Nephron progenitor cell (in vitro differentiated cells): ENCODE data around the gene ANK2.

Source experiments
- DNase-seq: peaks from one replicate; pipeline ENCODE4 v3.0.0; 2021
- H3K27ac Mint-ChIP-seq: 2 replicates; pipeline ENCODE4 v1.8.0; 2021; ENCODE audit warnings: mild to moderate bottlenecking, moderate library complexity, mixed read lengths
- H3K27me3 Mint-ChIP-seq: 2 replicates; pipeline ENCODE4 v1.8.0; 2021; ENCODE audit warnings: mild to moderate bottlenecking, low read depth, mixed read lengths; ENCODE audit not compliant: poor library complexity
- H3K36me3 Mint-ChIP-seq: 2 replicates; pipeline ENCODE4 v1.8.0; 2021; ENCODE audit warnings: low read depth, mixed read lengths
- H3K4me1 Mint-ChIP-seq: 2 replicates; pipeline ENCODE4 v1.8.0; 2021; ENCODE audit warnings: mixed read lengths
- H3K4me3 Mint-ChIP-seq: 2 replicates; pipeline ENCODE4 v1.8.0; 2021; ENCODE audit warnings: mild to moderate bottlenecking, moderate library complexity, mixed read lengths
- H3K9me3 Mint-ChIP-seq: 2 replicates; pipeline ENCODE4 v1.8.0; 2021; ENCODE audit warnings: mild to moderate bottlenecking, moderate library complexity, mixed read lengths
- CTCF ChIP-seq: fragments of 200-600 bp; sonication (generic); IDR thresholded peaks from 2 replicates; pipeline ENCODE4 v1.5.0; 2021; ENCODE audit warnings: antibody characterized with exemption

Gene ANK2

GRCh38 chr4:113288696-113289095 lies 239.2 kb downstream of the ANK2 start:
- no peak overlapping the region for H3K4me3 Mint-ChIP-seq
- no peaks in the 10 kb centered on the region for H3K9me3 Mint-ChIP-seq
- no peak for TF ChIP-seq CTCF
- DNase-seq = no peak
- H3K36me3 Mint-ChIP-seq = peaks cover 8% of the 10 kb centered on the region
- H3K27me3 Mint-ChIP-seq = no peaks in the 10 kb centered on the region
- H3K4me1 Mint-ChIP-seq = peaks cover 26% of the 10 kb centered on the region
- H3K27ac Mint-ChIP-seq = no peak overlapping the region

DNA sequence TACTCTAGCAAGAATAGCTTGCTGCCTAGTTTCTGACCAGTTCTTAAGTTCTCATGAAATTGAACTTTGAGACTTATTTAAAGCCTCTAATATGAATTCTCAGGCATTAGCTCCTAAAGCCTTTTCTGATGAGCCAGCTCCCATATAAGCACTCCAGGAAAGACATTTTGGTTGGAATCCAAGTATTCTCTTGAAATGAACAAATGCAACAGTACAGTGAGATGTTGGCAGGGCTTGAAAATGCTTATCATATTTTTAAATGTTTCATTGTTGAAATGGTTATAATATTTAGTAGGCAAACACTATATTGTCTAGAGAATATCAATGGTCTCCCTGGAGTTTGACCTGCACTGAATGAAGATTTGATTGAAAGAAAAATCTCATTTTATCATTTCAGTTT lies 240.3 kb downstream of the ANK2 start:
- H3K27ac Mint-ChIP-seq = no peak overlapping the region
- peaks cover 8% of the 10 kb centered on the region for H3K36me3 Mint-ChIP-seq
- H3K4me1 Mint-ChIP-seq = peaks cover 28% of the 10 kb centered on the region
- no peak overlapping the region for H3K4me3 Mint-ChIP-seq
- no peak for DNase-seq
- no peaks in the 10 kb centered on the region for H3K9me3 Mint-ChIP-seq
- H3K27me3 Mint-ChIP-seq = no peaks in the 10 kb centered on the region
- TF ChIP-seq CTCF = no peak

- H3K9me3 Mint-ChIP-seq = no peaks in the 10 kb centered on the region
- H3K4me1 Mint-ChIP-seq = peaks cover 28% of the 10 kb centered on the region
- no peaks in the 10 kb centered on the region for H3K27me3 Mint-ChIP-seq
- no peak for TF ChIP-seq CTCF
- no peak overlapping the region for H3K4me3 Mint-ChIP-seq
- DNase-seq = no peak
- no peak overlapping the region for H3K27ac Mint-ChIP-seq
- peaks cover 8% of the 10 kb centered on the region for H3K36me3 Mint-ChIP-seq
Measured at GRCh38 chr4:113290666-113291065, 241.2 kb downstream of the ANK2 start.

- DNase-seq = peak; percentile 24
- H3K9me3 Mint-ChIP-seq = no peaks in the 10 kb centered on the region
- TF ChIP-seq CTCF = no peak
- peak overlapping the region; percentile 68 for H3K27ac Mint-ChIP-seq
- H3K4me1 Mint-ChIP-seq = peaks cover 28% of the 10 kb centered on the region
- H3K4me3 Mint-ChIP-seq = peak overlapping the region; percentile 37
- H3K36me3 Mint-ChIP-seq = peaks cover 4% of the 10 kb centered on the region
- no peaks in the 10 kb centered on the region for H3K27me3 Mint-ChIP-seq
Measured at GRCh38 chr4:113292371-113293042, 243.1 kb downstream of the ANK2 start.

DNA sequence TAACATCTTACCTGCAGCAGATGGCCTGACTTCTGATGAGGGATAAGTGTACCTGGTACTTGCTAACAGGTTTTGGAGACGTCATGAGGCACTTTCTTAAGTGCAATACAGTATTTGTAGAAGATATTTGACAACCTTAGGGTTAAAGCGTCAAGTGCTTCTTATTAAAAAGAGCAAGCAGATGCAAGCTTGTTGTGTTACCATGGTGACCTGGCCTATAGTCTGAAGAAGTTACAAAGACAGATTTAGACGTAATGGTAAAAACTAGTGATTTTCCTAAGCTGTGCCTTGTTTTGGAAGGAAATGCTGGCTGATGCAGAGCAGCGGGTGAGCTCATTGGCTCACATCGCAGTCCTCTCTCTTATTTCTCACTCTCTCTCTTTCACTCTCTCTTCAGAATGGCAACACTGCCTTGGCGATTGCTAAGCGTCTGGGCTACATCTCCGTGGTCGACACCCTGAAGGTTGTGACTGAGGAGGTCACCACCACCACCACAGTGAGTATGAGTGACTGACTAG lies 243.6 kb downstream of the ANK2 start:
- no peak for TF ChIP-seq CTCF
- H3K9me3 Mint-ChIP-seq = no peaks in the 10 kb centered on the region
- H3K27ac Mint-ChIP-seq = peak overlapping the region; percentile 68
- H3K4me1 Mint-ChIP-seq = peaks cover 28% of the 10 kb centered on the region
- H3K4me3 Mint-ChIP-seq = no peak overlapping the region
- H3K27me3 Mint-ChIP-seq = no peaks in the 10 kb centered on the region
- DNase-seq = no peak
- peaks cover 4% of the 10 kb centered on the region for H3K36me3 Mint-ChIP-seq

- H3K9me3 Mint-ChIP-seq = no peaks in the 10 kb centered on the region
- peaks cover 28% of the 10 kb centered on the region for H3K4me1 Mint-ChIP-seq
- no peak overlapping the region for H3K27ac Mint-ChIP-seq
- TF ChIP-seq CTCF = no peak
- H3K36me3 Mint-ChIP-seq = peaks cover 2% of the 10 kb centered on the region
- H3K4me3 Mint-ChIP-seq = no peak overlapping the region
- no peaks in the 10 kb centered on the region for H3K27me3 Mint-ChIP-seq
- DNase-seq = no peak
Measured at GRCh38 chr4:113293674-113294073, 244.2 kb downstream of the ANK2 start.
